Prostate gland (tissue), 2 donors: Measurements from ENCODE around the gene VPS39. TPM values are rescaled to one million over a fixed set of nuclear protein-coding genes. Genes with fewer than 3 reads are reported as not detected.

ENCODE experiments used
- DNase-seq: peaks from one replicate; pipeline ENCODE4 v3.0.0-alpha.2; 2019; ENCODE audit warnings: low spot score
- H3K27ac ChIP-seq, 2 donors: fragments of 200-600 bp; sonication (generic); 2 replicates each; pipeline ENCODE4 v1.5.1; 2017 to 2019
- H3K27me3 ChIP-seq: fragments of 200-600 bp; sonication (generic); replicated peaks from 2 replicates; pipeline ENCODE4 v1.5.1; 2019; ENCODE audit not compliant: insufficient read depth
- H3K36me3 ChIP-seq, 2 donors: fragments of 200-600 bp; sonication (generic); 1 replicate in 1 of 2; 2 replicates in 1 of 2; pipeline versions ENCODE4 v1.5.1 to v1.8.1; 2017 to 2019
- H3K4me1 ChIP-seq: fragments of 200-600 bp; sonication (generic); replicated peaks from 2 replicates; pipeline ENCODE4 v1.5.1; 2019
- H3K4me3 ChIP-seq, 2 donors: fragments of 200-600 bp; sonication (generic); 2 replicates each; pipeline ENCODE4 v1.5.1; 2017 to 2019
- H3K9me3 ChIP-seq: fragments of 200-600 bp; sonication (generic); 2 replicates; pipeline ENCODE4 v1.5.1; 2017
- POLR2A ChIP-seq: fragments of 450-650 bp; IDR thresholded peaks from one replicate; pipeline ENCODE4 v1.6.1; 2016; ENCODE audit warnings: antibody characterized with exemption, mild to moderate bottlenecking
- POLR2AphosphoS5 ChIP-seq: sonication (generic); formaldehyde crosslinking; IDR thresholded peaks from one replicate; pipeline ENCODE4 v1.6.1; 2017; ENCODE audit warnings: antibody characterized with exemption
- WGBS: methylation state at CpG from one replicate; pipeline ENCODE4 v1.1.5; 2018; 5-methylcytosine and 5-hydroxymethylcytosine counted together
- intact Hi-C: fragments of 100-400 bp; cut with DNase I; formaldehyde crosslinking; loops from one replicate; pipeline ENCODE4 v1.14.2; 2022
- total RNA-seq, 2 donors: library from RNA; depleted of rRNA; stranded (reverse); fragments of >200 nt; gene quantifications; one replicate each; pipeline ENCODE4 v1.1.0, GENCODE V29; 2016
- TF ChIP-seq, protein P1 (sequence below), 4 experiments: fragments of 200-600 bp in 2 of 4; fragments of 450-650 bp in 2 of 4; sonication (generic) in 2 of 4; IDR thresholded peaks; 1 replicate in 3 of 4; 2 replicates in 1 of 4; pipeline ENCODE4 v1.5.1; 2016 to 2019; ENCODE audit warnings: antibody characterized with exemption in 4 of 4, mild to moderate bottlenecking in 2 of 4, moderate library complexity in 2 of 4

VPS39 gene
- total RNA-seq, 2 donors from 2014 or later: 76.2 to 111 TPM

DNA sequence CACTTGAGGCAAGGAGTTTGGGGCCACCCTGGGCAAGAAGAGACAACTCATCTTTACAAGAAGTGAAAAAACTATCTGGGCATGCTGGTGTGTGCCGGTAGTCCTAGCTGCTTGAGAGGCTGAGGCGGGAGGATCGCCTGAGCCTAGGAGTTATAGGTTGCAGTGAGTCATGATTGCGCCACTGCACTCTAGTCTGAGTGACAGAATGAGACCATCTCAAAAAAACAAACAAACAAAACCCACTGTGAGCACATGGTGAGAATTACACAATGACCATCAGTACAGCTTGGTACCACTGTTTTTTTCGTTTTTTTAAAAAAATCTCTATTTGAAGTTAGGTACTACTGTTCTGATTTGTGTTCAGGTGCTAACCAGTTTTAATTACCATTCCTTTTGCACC is 13.6 kb downstream of the VPS39 start:
- Histone ChIP-seq H3K27me3 (no peaks in the 10 kb centered on the region), H3K9me3 (no peaks in the 10 kb centered on the region), H3K4me3 (no peak overlapping the region), H3K27ac (no peak overlapping the region), H3K36me3 (no peaks in the 10 kb centered on the region), H3K4me1 (no peaks in the 10 kb centered on the region)
- WGBS: 91% methylated on average over 5 of the region's 5 CpGs
- DNase-seq: no peak
- intact Hi-C loops: no loop called here
- no peak for TF ChIP-seq POLR2AphosphoS5
- TF ChIP-seq, protein P1, sequence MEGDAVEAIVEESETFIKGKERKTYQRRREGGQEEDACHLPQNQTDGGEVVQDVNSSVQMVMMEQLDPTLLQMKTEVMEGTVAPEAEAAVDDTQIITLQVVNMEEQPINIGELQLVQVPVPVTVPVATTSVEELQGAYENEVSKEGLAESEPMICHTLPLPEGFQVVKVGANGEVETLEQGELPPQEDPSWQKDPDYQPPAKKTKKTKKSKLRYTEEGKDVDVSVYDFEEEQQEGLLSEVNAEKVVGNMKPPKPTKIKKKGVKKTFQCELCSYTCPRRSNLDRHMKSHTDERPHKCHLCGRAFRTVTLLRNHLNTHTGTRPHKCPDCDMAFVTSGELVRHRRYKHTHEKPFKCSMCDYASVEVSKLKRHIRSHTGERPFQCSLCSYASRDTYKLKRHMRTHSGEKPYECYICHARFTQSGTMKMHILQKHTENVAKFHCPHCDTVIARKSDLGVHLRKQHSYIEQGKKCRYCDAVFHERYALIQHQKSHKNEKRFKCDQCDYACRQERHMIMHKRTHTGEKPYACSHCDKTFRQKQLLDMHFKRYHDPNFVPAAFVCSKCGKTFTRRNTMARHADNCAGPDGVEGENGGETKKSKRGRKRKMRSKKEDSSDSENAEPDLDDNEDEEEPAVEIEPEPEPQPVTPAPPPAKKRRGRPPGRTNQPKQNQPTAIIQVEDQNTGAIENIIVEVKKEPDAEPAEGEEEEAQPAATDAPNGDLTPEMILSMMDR (IDR thresholded peaks at IDR 0.05): no peak
- no peak for TF ChIP-seq POLR2A

DNA sequence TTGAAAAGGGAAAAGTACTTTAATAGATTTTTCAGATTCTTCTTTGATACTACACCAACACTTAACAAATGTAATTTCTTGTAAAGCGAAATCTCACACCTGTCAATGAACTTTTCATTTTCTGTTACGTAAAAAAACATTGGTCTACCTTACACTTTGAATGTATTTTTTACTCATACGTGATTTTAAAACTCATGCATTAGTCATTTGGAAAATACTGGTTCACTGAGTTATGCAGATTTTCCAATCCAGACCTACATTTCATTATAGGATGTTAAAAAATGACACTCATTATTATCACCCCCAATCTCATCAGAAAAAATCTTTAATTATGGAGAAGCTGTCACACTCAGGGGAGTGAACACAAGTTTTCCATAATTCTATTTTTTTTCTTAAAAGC is 14.7 kb downstream of the VPS39 start:
- Histone ChIP-seq H3K4me1 (no peaks in the 10 kb centered on the region), H3K27ac (no peak overlapping the region), H3K36me3 (peaks cover 0 to under 1% of the 10 kb centered on the region in 2 donors), H3K27me3 (no peaks in the 10 kb centered on the region), H3K4me3 (no peak overlapping the region), H3K9me3 (no peaks in the 10 kb centered on the region)
- no peak for DNase-seq
- TF ChIP-seq, protein P1 (IDR thresholded peaks at IDR 0.05): no peak
- TF ChIP-seq POLR2AphosphoS5 (no peak), POLR2A (no peak)
- WGBS: 94% methylated on average over 3 of the region's 3 CpGs
- intact Hi-C loops: no loop called here

DNA sequence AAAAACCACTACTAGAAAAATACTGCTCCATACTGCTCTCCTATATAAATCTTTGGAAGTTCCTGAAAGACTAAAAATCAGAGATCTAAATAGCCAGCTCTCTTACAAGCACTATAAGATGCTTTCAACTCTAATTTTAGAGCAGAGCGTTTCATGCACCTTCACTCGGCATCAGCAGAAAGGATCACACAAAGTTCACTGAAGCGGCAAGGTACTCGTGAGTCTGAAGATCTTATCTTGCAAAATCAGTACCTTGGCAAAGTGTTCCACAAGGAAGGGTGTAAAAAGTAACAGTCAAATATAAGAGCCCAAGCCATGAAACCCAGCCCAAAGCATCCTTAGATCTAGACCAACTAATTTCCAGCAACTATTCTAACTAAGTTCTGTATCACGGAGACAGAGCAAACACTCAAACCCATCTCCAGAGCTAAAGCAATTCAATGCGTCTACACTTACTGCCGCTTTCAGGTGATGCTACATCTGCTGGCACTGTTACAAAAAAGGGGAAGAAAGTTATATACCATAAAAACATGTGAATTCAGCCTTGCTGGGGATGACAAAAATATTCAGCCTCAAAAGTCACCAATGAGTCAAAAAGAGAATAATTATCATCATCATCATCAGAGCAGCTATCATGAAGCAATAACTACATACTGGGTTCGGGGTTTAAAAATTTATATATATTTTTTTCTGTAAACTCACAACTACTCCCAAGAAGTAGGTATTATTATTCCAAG is 16.3 kb downstream of the VPS39 start:
- no peaks in the 10 kb centered on the region for H3K9me3 ChIP-seq
- DNase-seq: no peak
- H3K4me1 ChIP-seq: no peaks in the 10 kb centered on the region

DNA sequence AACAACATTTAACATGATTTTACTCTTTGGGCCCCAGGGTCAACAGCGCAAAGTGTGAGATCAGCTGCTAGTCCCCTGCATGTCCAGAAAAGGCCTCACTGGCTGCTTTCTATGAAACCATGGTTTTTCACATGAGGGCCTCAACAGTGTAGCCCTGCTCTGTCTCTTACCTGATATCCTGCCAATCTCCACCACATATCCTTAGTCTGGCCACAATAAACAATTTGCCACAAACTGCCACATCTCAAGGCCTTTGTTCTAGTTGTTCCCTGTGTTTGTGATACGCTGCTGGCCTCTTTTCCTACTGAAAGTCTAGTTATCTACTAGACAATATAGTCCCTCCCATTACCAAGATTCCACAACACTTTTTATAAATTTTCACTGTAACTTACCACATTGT is 17.7 kb downstream of the VPS39 start:
- H3K9me3 ChIP-seq: no peaks in the 10 kb centered on the region
- no peak overlapping the region for H3K4me3 ChIP-seq
- peaks cover 4 to 25% of the 10 kb centered on the region in 2 donors for H3K36me3 ChIP-seq
- H3K27me3 ChIP-seq: no peaks in the 10 kb centered on the region
- intact Hi-C loops: no loop called here
- no peak overlapping the region for H3K27ac ChIP-seq
- TF ChIP-seq, protein P1 (IDR thresholded peaks at IDR 0.05): no peak
- no peak for TF ChIP-seq POLR2AphosphoS5
- 92% methylated on average over 2 of the region's 2 CpGs for WGBS
- no peak for DNase-seq
- H3K4me1 ChIP-seq: no peaks in the 10 kb centered on the region

More for the DNA sequence above, 16.3 kb downstream of the VPS39 start:
- peaks cover 0 to 14% of the 10 kb centered on the region in 2 donors for H3K36me3 ChIP-seq
- intact Hi-C loops: no loop called here
- TF ChIP-seq, protein P1 (IDR thresholded peaks at IDR 0.05): no peak
- TF ChIP-seq POLR2A (no peak), POLR2AphosphoS5 (no peak)
- H3K27me3 ChIP-seq: no peaks in the 10 kb centered on the region
- WGBS: 76% methylated on average over 8 of the region's 8 CpGs
- H3K27ac ChIP-seq: no peak overlapping the region
- no peak overlapping the region for H3K4me3 ChIP-seq

DNA sequence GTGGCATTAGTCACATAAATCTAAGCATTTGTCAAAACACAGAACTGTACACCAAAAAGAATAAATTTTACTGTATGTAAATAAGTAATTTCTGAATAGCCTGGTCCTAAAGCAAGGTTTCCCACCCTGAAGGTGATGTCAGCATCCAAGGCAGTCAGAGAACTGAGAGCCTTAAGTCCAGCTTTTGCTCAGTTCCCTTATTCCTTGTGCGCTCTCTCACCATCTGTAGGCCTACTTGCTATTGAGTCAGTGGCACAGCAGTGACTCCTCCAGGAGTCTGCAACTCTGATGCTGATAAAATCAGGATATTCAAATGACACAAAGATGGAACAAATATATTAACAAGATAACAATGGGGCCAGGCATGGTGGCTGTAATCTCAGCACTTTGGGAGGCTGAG is 22.3 kb downstream of the VPS39 start:
- Histone ChIP-seq H3K4me3 (no peak overlapping the region), H3K4me1 (no peaks in the 10 kb centered on the region), H3K36me3 (peaks cover 7 to 25% of the 10 kb centered on the region in 2 donors), H3K9me3 (no peaks in the 10 kb centered on the region), H3K27me3 (no peaks in the 10 kb centered on the region), H3K27ac (no peak overlapping the region)
- 94% methylated on average over 1 of the region's 1 CpG for whole genome bisulfite sequencing
- intact Hi-C loops: no loop called here
- TF ChIP-seq POLR2AphosphoS5: no peak
- TF ChIP-seq POLR2A: no peak
- TF ChIP-seq, protein P1 (IDR thresholded peaks at IDR 0.05): no peak
- DNase-seq: no peak
